Ascending aorta (tissue), 2 donors: ENCODE results near the gene MMP13. TPM values are rescaled to one million over a fixed set of nuclear protein-coding genes. Genes with fewer than 3 reads are reported as not detected.

Experiments used
- DNase-seq, 2 donors: peaks; one replicate each; pipeline ENCODE4 v3.0.0-alpha.2; 2019; ENCODE audit warnings: low spot score in 2 of 2
- H3K27ac ChIP-seq, 2 donors: fragments of 200-600 bp; sonication (generic); one replicate each; pipeline ENCODE4 v1.5.1; 2016 to 2017; ENCODE audit warnings: mild to moderate bottlenecking in 1 of 2
- H3K27me3 ChIP-seq: fragments of 200-600 bp; sonication (generic); one replicate; pipeline ENCODE4 v1.5.1; 2017
- H3K36me3 ChIP-seq, 2 donors: fragments of 200-600 bp; sonication (generic); one replicate each; pipeline ENCODE4 v1.5.1; 2016
- H3K4me1 ChIP-seq, 2 donors: fragments of 200-600 bp; sonication (generic); one replicate each; pipeline ENCODE4 v1.5.1; 2016 to 2017; ENCODE audit warnings: mild to moderate bottlenecking in 1 of 2
- H3K4me3 ChIP-seq, 2 donors: fragments of 200-600 bp; sonication (generic); one replicate each; pipeline ENCODE4 v1.5.1; 2016 to 2017; ENCODE audit warnings: mild to moderate bottlenecking in 1 of 2
- H3K9me3 ChIP-seq, 2 donors: fragments of 200-600 bp; sonication (generic); one replicate each; pipeline ENCODE4 v1.5.1; 2016
- intact Hi-C: fragments of 100-400 bp; cut with DNase I; formaldehyde crosslinking; loops from one replicate; pipeline ENCODE4 v1.15.1; 2023
- total RNA-seq: library from RNA; depleted of rRNA; stranded (reverse); fragments of >200 nt; gene quantifications from one replicate; pipeline ENCODE4 v1.1.0, GENCODE V29; 2016
- TF ChIP-seq, protein P1 (sequence below), 3 experiments: fragments of 200-600 bp in 2 of 3; fragments of 450-650 bp in 1 of 3; sonication (generic) in 2 of 3; IDR thresholded peaks; one replicate each; pipeline ENCODE4 v1.5.1; 2016 to 2019; ENCODE audit warnings: antibody characterized with exemption in 3 of 3, mild to moderate bottlenecking in 1 of 3, moderate library complexity in 1 of 3

The MMP13 gene
- total RNA-seq, 1 donor from 2014 or later, result not detected

DNA sequence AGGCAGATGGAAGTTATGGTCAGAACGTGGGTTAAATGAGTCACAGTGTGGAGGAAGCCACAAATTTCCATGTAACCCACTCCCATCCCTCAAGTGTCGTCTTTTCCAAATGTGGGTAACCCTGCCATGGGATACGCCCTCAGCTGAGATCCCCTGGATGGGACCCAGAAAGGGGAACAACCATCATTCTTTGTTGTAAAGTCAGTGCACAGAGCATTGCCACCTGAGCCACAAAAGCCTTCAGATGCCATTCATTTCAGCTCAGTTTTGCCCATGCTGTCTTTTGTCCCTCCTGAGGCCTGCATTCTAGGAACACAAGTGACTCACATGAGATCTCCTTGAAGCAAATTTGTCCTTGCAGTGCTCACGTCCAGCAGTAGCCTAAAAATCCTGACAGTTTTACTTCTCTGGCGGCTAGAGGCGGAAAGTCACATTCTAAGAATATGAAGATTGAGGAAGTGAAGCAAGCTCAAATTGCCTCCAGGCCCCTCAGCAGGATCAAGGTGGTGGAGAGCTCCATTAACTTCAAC lies 30.6 kb downstream of the MMP13 start:
- DNase-seq, result no peak
- H3K27me3 ChIP-seq, result no peaks in the 10 kb centered on the region
- no peak overlapping the region for H3K4me3 ChIP-seq
- H3K36me3 ChIP-seq, result no peaks in the 10 kb centered on the region
- H3K9me3 ChIP-seq, result no peaks in the 10 kb centered on the region
- no peak overlapping the region for H3K27ac ChIP-seq
- TF ChIP-seq, protein P1, sequence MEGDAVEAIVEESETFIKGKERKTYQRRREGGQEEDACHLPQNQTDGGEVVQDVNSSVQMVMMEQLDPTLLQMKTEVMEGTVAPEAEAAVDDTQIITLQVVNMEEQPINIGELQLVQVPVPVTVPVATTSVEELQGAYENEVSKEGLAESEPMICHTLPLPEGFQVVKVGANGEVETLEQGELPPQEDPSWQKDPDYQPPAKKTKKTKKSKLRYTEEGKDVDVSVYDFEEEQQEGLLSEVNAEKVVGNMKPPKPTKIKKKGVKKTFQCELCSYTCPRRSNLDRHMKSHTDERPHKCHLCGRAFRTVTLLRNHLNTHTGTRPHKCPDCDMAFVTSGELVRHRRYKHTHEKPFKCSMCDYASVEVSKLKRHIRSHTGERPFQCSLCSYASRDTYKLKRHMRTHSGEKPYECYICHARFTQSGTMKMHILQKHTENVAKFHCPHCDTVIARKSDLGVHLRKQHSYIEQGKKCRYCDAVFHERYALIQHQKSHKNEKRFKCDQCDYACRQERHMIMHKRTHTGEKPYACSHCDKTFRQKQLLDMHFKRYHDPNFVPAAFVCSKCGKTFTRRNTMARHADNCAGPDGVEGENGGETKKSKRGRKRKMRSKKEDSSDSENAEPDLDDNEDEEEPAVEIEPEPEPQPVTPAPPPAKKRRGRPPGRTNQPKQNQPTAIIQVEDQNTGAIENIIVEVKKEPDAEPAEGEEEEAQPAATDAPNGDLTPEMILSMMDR (IDR thresholded peaks at IDR 0.05), result no peak
- H3K4me1 ChIP-seq, result no peaks in the 10 kb centered on the region
- intact Hi-C loops, result no loop called here

DNA sequence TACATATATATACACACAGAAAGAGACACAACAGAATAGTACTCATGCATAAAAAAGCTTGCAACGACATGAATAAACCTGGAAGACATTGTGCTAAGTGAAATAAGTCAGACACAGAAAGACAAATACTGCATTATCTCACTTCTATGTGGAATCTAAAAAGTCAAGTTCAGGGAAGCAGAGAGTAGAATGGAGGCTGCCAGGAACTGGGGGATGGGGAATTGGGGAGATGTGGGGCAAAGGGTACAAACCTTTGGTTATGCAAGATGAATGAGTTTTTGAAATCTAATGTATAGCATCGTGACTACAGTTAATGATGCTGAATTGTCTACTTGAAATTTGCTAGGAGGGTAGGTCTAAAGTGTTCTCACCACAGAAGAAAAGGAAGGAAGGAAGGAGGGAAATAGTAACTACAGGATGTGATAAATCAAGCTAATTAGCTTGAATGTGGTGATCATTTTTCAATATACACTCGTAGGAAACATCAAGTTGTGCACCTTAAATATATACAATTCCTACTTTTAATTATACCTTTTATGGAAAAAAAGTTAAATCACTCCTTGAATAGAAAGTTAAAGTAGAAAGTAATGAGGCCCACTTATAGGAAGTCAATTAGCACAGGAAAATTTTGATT lies 33.8 kb downstream of the MMP13 start:
- no peak for DNase-seq
- TF ChIP-seq, protein P1 (IDR thresholded peaks at IDR 0.05), result no peak
- Histone ChIP-seq H3K4me3 (no peak overlapping the region), H3K27ac (no peak overlapping the region), H3K36me3 (no peaks in the 10 kb centered on the region), H3K4me1 (no peaks in the 10 kb centered on the region), H3K9me3 (no peaks in the 10 kb centered on the region), H3K27me3 (no peaks in the 10 kb centered on the region)
- intact Hi-C loops, result no loop called here

GRCh38 chr11:102920118-102920684 lies 35.3 kb downstream of the MMP13 start:
- Histone ChIP-seq H3K36me3 (no peaks in the 10 kb centered on the region), H3K9me3 (no peaks in the 10 kb centered on the region), H3K27me3 (no peaks in the 10 kb centered on the region), H3K27ac (no peak overlapping the region), H3K4me3 (no peak overlapping the region), H3K4me1 (no peaks in the 10 kb centered on the region)
- intact Hi-C loops, result no loop called here
- TF ChIP-seq, protein P1 (IDR thresholded peaks at IDR 0.05), result no peak
- no peak for DNase-seq

DNA sequence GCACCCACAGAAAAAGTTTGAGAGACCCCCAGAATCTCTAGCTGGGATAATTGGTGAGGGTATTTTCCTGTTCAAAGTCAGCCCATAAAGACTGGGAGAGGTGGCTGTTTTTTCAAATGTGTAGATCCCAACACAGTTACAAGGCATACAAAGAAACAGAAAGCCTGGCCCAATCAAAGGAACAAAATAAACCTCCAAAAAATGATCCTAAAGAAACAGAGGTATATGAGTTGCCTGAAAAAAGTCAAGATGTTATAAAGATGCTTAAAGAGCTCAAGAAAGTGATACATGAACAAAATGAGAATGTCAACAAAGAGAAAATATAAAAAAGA lies 40.5 kb downstream of the MMP13 start:
- Histone ChIP-seq H3K36me3 (no peaks in the 10 kb centered on the region), H3K27ac (no peak overlapping the region), H3K4me1 (no peaks in the 10 kb centered on the region), H3K9me3 (no peaks in the 10 kb centered on the region), H3K27me3 (no peaks in the 10 kb centered on the region), H3K4me3 (no peak overlapping the region)
- TF ChIP-seq, protein P1 (IDR thresholded peaks at IDR 0.05), result no peak
- intact Hi-C loops, result no loop called here
- no peak for DNase-seq

DNA sequence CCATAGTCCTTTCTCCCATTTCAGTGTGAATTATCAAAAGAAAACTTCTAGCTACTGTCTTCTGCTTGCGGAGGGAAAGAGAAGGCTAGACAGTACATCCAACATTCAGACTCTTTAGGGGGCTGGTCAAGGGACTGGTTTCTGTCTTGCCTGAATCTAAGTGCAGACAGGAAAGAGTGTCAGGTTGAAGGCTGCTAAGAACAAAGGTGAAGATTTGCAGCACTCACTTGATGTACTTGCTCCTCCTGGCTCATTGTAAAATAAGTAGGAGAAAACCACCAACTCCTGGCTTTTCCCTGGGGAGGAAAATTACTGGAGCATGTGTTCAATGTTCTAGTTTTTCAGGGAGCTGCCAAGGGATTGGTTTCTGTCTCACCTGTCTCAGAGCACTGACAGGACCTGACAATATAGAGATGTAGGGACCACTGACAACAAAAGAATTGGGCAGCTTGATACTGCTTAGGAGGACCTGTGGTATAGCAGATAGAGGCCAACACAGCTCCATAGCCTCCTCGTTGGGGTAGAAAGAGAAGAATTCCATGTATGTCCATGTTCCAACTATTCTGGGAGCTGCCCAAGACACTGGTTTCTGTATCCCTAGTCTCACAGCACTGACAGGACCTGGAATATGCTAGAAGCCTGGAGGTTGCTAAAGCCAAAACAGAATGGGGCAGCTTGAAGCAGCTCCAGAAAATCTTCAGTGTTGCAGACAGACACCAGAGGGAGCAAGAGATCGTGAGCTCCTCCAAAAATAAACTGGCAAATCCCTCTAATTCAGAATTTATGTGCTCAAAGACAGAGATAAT lies 41.1 kb downstream of the MMP13 start:
- intact Hi-C loops, result no loop called here
- H3K9me3 ChIP-seq, result no peaks in the 10 kb centered on the region
- H3K4me1 ChIP-seq, result no peaks in the 10 kb centered on the region
- H3K27me3 ChIP-seq, result no peaks in the 10 kb centered on the region
- TF ChIP-seq, protein P1 (IDR thresholded peaks at IDR 0.05), result peak in 2 of 3 experiments; percentile 17 to 51
- DNase-seq, result no peak
- H3K27ac ChIP-seq, result no peak overlapping the region
- no peaks in the 10 kb centered on the region for H3K36me3 ChIP-seq
- H3K4me3 ChIP-seq, result no peak overlapping the region
